OCI-LY3 (cell line): Measurements from ENCODE around the gene CCM2.

Source experiments
- H2AFZ ChIP-seq: fragments of 200-600, 300-600 bp; shearing (Covaris generic); 2 replicates; pipeline ENCODE4 v1.6.0; 2014; ENCODE audit warnings: antibody characterized with exemption, low read depth, low read length
- H3K27ac ChIP-seq: fragments of 200-600, 300-600 bp; sonication (generic); 2 replicates; pipeline ENCODE4 v1.5.1; 2014; ENCODE audit warnings: mild to moderate bottlenecking, low read length, moderate library complexity, mixed read lengths
- H3K27me3 ChIP-seq: fragments of 200-600, 300-600 bp; sonication (generic); 2 replicates; pipeline ENCODE4 v1.6.1; 2014; ENCODE audit warnings: low read depth, low read length, mixed read lengths
- H3K36me3 ChIP-seq: fragments of 200-600, 300-600 bp; sonication (generic); replicated peaks from 2 replicates; pipeline ENCODE3; 2014; ENCODE audit warnings: low read depth, low read length, mixed read lengths
- H3K4me1 ChIP-seq: fragments of 300-600, 200-600 bp; sonication (generic); 2 replicates; pipeline ENCODE4 v1.6.1; 2014; ENCODE audit warnings: low read length, mixed read lengths
- H3K4me2 ChIP-seq: fragments of 200-600, 300-600 bp; sonication (generic); 2 replicates; pipeline ENCODE4 v1.6.1; 2014; ENCODE audit warnings: low read length, mixed read lengths
- H3K4me3 ChIP-seq: fragments of 300-600, 200-600 bp; sonication (generic); 2 replicates; pipeline ENCODE4 v1.5.1; 2014; ENCODE audit warnings: antibody characterized with exemption, mild to moderate bottlenecking, low read length, moderate library complexity
- H3K79me2 ChIP-seq: fragments of 300-600, 200-600 bp; shearing (Covaris generic); 2 replicates; pipeline ENCODE4 v1.6.1; 2014; ENCODE audit warnings: mild to moderate bottlenecking, low read length, mixed read lengths
- H3K9ac ChIP-seq: fragments of 300-600, 200-600 bp; shearing (Covaris generic); 2 replicates; pipeline ENCODE4 v1.6.0; 2014; ENCODE audit warnings: mild to moderate bottlenecking, low read length, moderate library complexity
- H3K9me3 ChIP-seq: fragments of 200-600, 300-600 bp; shearing (Covaris generic); 2 replicates; pipeline ENCODE4 v1.6.1; 2014; ENCODE audit warnings: low read length, mixed read lengths; ENCODE audit not compliant: insufficient read depth
- H4K20me1 ChIP-seq: fragments of 200-600, 300-600 bp; sonication (generic); 2 replicates; pipeline ENCODE4 v1.6.1; 2016; ENCODE audit warnings: low read length, mixed read lengths; ENCODE audit not compliant: insufficient read depth
- CTCF ChIP-seq: fragments of 200-600, 300-600 bp; sonication (generic); IDR thresholded peaks from 2 replicates; pipeline ENCODE4 v1.5.1; 2014; ENCODE audit warnings: antibody characterized with exemption, low read length, low read depth
- EZH2phosphoT487 ChIP-seq: fragments of 200-600 bp; shearing (Covaris generic); IDR thresholded peaks from 2 replicates; pipeline ENCODE4 v1.6.1; 2018; ENCODE audit warnings: antibody characterized with exemption, mixed run types, low read depth

The CCM2 gene

DNA sequence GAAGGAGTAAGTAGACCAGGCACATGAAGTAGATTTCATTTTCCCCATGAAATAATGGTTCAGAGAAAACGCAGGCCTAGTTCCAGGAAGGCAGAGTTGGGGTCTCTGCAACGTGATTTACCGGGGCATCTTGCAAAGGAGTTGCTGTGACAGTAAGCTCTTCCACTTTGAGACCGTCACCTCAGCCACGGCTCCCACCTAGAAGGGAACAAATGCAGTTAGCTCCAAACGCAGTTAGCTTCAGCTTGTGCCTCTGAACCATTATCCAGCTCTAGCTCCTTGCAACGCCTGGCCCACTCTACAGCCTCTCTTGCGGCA is 14.1 kb upstream of the CCM2 start:
- Histone ChIP-seq H2AFZ (no peak overlapping the region), H3K4me3 (peak overlapping the region; percentile 90), H3K79me2 (peaks cover 42% of the 10 kb centered on the region), H3K9me3 (no peaks in the 10 kb centered on the region), H3K36me3 (peaks cover 47% of the 10 kb centered on the region), H3K27ac (peak overlapping the region; percentile 64), H3K27me3 (no peaks in the 10 kb centered on the region), H3K4me2 (peak overlapping the region; percentile 92), H3K9ac (peak overlapping the region; percentile 97), H4K20me1 (peaks cover 26% of the 10 kb centered on the region), H3K4me1 (peaks cover 44% of the 10 kb centered on the region)
- TF ChIP-seq CTCF = no peak
- no peak for TF ChIP-seq EZH2phosphoT487

DNA sequence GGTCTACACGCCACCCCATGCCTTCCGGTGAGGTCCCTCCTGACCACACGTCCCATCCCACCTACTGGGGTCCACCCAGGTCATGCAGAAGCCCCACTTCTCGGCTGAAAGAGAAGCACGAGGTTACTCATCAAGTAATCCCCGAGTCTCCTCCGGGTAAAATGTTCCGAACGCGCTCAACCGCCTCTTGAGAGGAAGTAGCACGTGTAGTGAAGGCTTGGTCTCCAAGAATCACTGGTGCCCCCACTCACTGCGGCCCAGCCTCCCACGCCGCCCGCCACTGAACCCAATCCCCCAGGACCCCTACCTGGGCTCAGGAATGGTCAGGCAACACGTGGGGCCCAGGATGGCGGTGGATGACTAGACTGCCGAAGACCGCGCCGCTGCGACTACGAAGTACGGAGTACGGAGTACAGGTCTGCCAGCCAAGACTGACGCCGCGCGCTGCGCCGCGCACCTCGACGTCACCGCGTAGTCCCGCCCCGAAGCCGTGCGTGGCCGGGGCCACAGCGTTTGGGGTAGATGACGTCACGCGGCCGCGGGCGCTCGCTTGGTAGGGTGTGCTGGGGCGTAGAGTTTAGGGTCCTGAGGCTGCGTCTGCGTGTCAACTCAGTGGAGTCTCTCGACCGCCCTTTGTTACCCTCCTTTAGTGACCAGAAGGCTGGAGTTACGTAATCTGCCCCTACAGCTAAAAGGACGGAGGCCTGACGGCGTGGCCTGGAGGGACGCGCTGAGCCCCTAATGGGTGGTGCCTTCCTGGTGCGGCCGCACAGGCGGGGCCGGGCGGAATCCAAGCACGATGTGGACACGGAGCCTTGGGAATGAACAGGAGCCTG is 13.6 kb upstream of the CCM2 start:
- Histone ChIP-seq H3K4me3 (peak overlapping the region; percentile 90), H3K27ac (peak overlapping the region; percentile 64), H3K9me3 (no peaks in the 10 kb centered on the region), H2AFZ (peak overlapping the region; percentile 85; the same call in 1 of the 2 replicates), H3K4me2 (peak overlapping the region; percentile 92), H4K20me1 (peaks cover 26% of the 10 kb centered on the region), H3K27me3 (no peaks in the 10 kb centered on the region), H3K9ac (peak overlapping the region; percentile 97), H3K4me1 (peaks cover 38% of the 10 kb centered on the region), H3K36me3 (peaks cover 42% of the 10 kb centered on the region), H3K79me2 (peaks cover 42% of the 10 kb centered on the region)
- TF ChIP-seq CTCF (no peak), EZH2phosphoT487 (no peak)

DNA sequence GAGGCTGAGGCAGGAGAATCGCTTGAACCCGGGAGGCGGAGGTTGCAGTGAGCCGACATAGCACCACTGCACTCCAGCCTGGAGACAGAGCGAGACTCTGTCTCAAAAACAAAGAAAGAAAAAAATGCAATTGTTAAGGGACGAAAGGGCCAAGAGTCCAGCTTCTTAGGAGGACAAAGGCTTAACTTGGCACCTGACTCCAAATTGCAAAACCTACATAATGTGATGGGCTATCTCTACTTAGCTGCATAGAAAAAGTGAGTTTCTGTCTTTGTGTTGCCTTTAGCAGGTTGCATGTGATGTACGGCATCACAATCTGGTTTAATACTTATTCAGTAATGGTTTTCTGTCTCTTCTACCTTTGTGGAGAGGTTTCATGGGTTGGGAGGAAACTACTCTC is 12.5 kb upstream of the CCM2 start:
- no peaks in the 10 kb centered on the region for H3K9me3 ChIP-seq
- H3K27me3 ChIP-seq = no peaks in the 10 kb centered on the region
- peaks cover 37% of the 10 kb centered on the region for H3K36me3 ChIP-seq
- H2AFZ ChIP-seq = no peak overlapping the region
- peak overlapping the region; percentile 92 for H3K4me2 ChIP-seq
- H3K79me2 ChIP-seq = peaks cover 42% of the 10 kb centered on the region
- TF ChIP-seq CTCF (no peak), EZH2phosphoT487 (no peak)
- peaks cover 26% of the 10 kb centered on the region for H4K20me1 ChIP-seq
- peaks cover 34% of the 10 kb centered on the region for H3K4me1 ChIP-seq
- H3K4me3 ChIP-seq = peak overlapping the region; percentile 90
- H3K27ac ChIP-seq = no peak overlapping the region
- no peak overlapping the region; the same call in 1 of the 2 replicates for H3K9ac ChIP-seq

DNA sequence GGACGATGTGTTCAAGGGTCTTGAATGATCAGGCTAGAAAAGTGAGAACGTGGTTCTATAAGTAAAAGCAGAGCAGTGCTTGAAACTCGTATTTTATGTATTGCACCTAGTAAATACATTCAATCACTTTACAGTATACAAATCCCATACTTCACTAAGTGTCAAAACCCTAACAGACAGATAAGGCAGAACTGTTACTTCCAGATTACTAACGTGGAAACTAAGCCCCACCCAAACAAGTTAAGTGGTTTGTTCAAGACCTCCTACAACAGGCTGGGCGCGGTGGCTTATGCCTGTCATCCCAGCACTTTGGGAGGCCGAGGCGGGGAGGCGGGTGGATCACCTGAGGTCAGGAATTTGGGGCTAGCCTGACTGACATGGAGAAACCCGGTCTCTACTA is 12.0 kb upstream of the CCM2 start:
- peaks cover 28% of the 10 kb centered on the region for H3K4me1 ChIP-seq
- H2AFZ ChIP-seq = no peak overlapping the region
- no peaks in the 10 kb centered on the region for H3K27me3 ChIP-seq
- peaks cover 32% of the 10 kb centered on the region for H3K36me3 ChIP-seq
- peaks cover 42% of the 10 kb centered on the region for H3K79me2 ChIP-seq
- no peak overlapping the region for H3K4me3 ChIP-seq
- peaks cover 24% of the 10 kb centered on the region for H4K20me1 ChIP-seq
- no peaks in the 10 kb centered on the region for H3K9me3 ChIP-seq
- no peak overlapping the region for H3K9ac ChIP-seq
- H3K27ac ChIP-seq = no peak overlapping the region
- H3K4me2 ChIP-seq = peak overlapping the region; percentile 92; the same call in 1 of the 2 replicates
- TF ChIP-seq CTCF (no peak), EZH2phosphoT487 (no peak)
